ENCODE data around the gene HHAT. TPM values are rescaled to one million over a fixed set of nuclear protein-coding genes. Genes with fewer than 3 reads are reported as not detected.

Gene HHAT
- total RNA-seq, 2 donors from 2014 or later = 16.3 to 19.0 TPM

GRCh38 chr1:210475321-210475720, 146.6 kb downstream of the HHAT start:
- intact Hi-C loops (cut with DNase I) = no loop called here
- TF ChIP-seq CTCF (IDR thresholded peaks at IDR 0.05) (no peak), POLR2A (IDR thresholded peaks at IDR 0.05) (no peak), POLR2AphosphoS5 (IDR thresholded peaks at IDR 0.05) (no peak)
- H3K9me3 ChIP-seq = no peaks in the 10 kb centered on the region
- H3K36me3 ChIP-seq = no peaks in the 10 kb centered on the region
- DNase-seq (ENCODE audit: low spot score) = no peak
- H3K4me3 ChIP-seq = no peak overlapping the region
- H3K27ac ChIP-seq = no peak overlapping the region
- H3K4me1 ChIP-seq (replicated peaks) = no peaks in the 10 kb centered on the region
- H3K27me3 ChIP-seq (replicated peaks; ENCODE audit: insufficient read depth) = no peaks in the 10 kb centered on the region

- WGBS = 45% methylated on average over 2 of the region's 2 CpGs
Observed at GRCh38 chr1:210475806-210476205, 147.1 kb downstream of the HHAT start.

GRCh38 chr1:210476730-210477129, 148.0 kb downstream of the HHAT start:
- no peaks in the 10 kb centered on the region for H3K27me3 ChIP-seq (replicated peaks; ENCODE audit: insufficient read depth)
- 100% methylated on average over 1 of the region's 1 CpG for WGBS
- H3K9me3 ChIP-seq = no peaks in the 10 kb centered on the region
- intact Hi-C loops (cut with DNase I) = no loop called here
- H3K27ac ChIP-seq = no peak overlapping the region
- DNase-seq (ENCODE audit: low spot score) = no peak
- no peak overlapping the region for H3K4me3 ChIP-seq
- TF ChIP-seq POLR2A (IDR thresholded peaks at IDR 0.05) = no peak
- TF ChIP-seq CTCF (IDR thresholded peaks at IDR 0.05) = no peak
- no peak for TF ChIP-seq POLR2AphosphoS5 (IDR thresholded peaks at IDR 0.05)
- no peaks in the 10 kb centered on the region for H3K36me3 ChIP-seq
- H3K4me1 ChIP-seq (replicated peaks) = no peaks in the 10 kb centered on the region

More at GRCh38 chr1:210475806-210476205, 147.1 kb downstream of the HHAT start:
- Histone ChIP-seq H3K27me3 (replicated peaks; ENCODE audit: insufficient read depth) (no peaks in the 10 kb centered on the region), H3K4me3 (no peak overlapping the region), H3K27ac (no peak overlapping the region), H3K36me3 (no peaks in the 10 kb centered on the region), H3K4me1 (replicated peaks) (no peaks in the 10 kb centered on the region), H3K9me3 (no peaks in the 10 kb centered on the region)
- intact Hi-C loops (cut with DNase I) = no loop called here
- DNase-seq (ENCODE audit: low spot score) = no peak
- TF ChIP-seq POLR2AphosphoS5 (IDR thresholded peaks at IDR 0.05) (no peak), CTCF (IDR thresholded peaks at IDR 0.05) (no peak), POLR2A (IDR thresholded peaks at IDR 0.05) (no peak)

GRCh38 chr1:210477328-210477924, 148.7 kb downstream of the HHAT start:
- no peaks in the 10 kb centered on the region for H3K36me3 ChIP-seq
- DNase-seq (ENCODE audit: low spot score) = no peak
- H3K9me3 ChIP-seq = no peaks in the 10 kb centered on the region
- H3K4me3 ChIP-seq = no peak overlapping the region
- no peak overlapping the region for H3K27ac ChIP-seq
- WGBS = 75% methylated on average over 5 of the region's 5 CpGs
- no peak for TF ChIP-seq CTCF (IDR thresholded peaks at IDR 0.05)
- no peak for TF ChIP-seq POLR2A (IDR thresholded peaks at IDR 0.05)
- TF ChIP-seq POLR2AphosphoS5 (IDR thresholded peaks at IDR 0.05) = no peak
- no peaks in the 10 kb centered on the region for H3K27me3 ChIP-seq (replicated peaks; ENCODE audit: insufficient read depth)
- no peaks in the 10 kb centered on the region for H3K4me1 ChIP-seq (replicated peaks)
- intact Hi-C loops (cut with DNase I) = no loop called here

- 88% methylated on average over 5 of the region's 5 CpGs for WGBS
- no peaks in the 10 kb centered on the region for H3K36me3 ChIP-seq
- DNase-seq (ENCODE audit: low spot score) = no peak
- TF ChIP-seq POLR2AphosphoS5 (IDR thresholded peaks at IDR 0.05) = no peak
- no peak for TF ChIP-seq POLR2A (IDR thresholded peaks at IDR 0.05)
- TF ChIP-seq CTCF (IDR thresholded peaks at IDR 0.05) = no peak
- no peaks in the 10 kb centered on the region for H3K27me3 ChIP-seq (replicated peaks; ENCODE audit: insufficient read depth)
- no peaks in the 10 kb centered on the region for H3K9me3 ChIP-seq
- no peak overlapping the region for H3K27ac ChIP-seq
- no peaks in the 10 kb centered on the region for H3K4me1 ChIP-seq (replicated peaks)
- intact Hi-C loops (cut with DNase I) = no loop called here
- H3K4me3 ChIP-seq = no peak overlapping the region
Observed at GRCh38 chr1:210478820-210479219, 150.1 kb downstream of the HHAT start.
